Embryonic facial prominence (tissue), 1 donor: ENCODE data around the gene PYGO2.

ENCODE experiments used
- DNase-seq: peaks from one replicate; pipeline ENCODE4 v3.0.0-alpha.2; 2016; ENCODE audit errors: extremely low spot score

The PYGO2 gene

GRCh38 chr1:154961207-154962155, at the start of gene PYGO2:
Gene PYGO2 (minus strand): TSS chr1:154961782. CDS start chr1:154961576, 206 bp downstream.
- DNase-seq = no peak

- DNase-seq = no peak
These were observed 49.4 kb upstream of the PYGO2 start for GRCh38 chr1:155011004-155011416.

DNA sequence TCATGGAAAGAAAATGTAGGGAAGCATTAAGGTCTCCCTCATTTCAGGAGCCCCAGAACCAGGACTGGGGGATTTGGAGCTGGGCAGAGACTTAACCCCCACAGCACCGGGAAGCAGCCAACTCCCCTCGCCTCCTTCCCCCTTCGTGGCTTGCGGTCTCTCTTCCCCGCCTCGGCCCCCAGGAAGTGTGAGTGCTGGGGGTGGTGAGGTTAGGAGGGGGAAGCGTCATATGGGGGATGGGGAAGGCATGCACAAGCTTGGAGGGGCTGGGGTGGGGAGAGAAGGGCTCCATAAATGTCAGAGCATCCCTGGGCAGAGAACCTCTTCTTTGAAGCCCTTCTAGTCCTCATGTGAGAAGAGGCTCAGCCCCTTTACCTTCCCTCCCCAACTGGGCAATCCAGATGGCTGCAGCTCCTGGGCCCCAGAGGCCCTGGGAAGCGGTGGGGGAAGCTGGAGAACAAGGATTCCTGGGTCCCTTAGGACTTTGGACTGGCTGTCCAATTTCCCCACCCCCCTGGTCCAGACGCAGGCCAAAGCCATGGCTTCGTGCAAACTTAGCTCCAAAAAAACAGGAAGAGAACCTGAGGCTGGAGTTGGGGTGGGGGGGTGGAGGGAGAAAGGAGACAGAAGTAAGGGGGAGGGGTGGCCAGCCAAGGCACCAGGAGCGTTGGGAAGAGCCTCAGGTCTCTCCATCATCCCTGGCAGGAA, 48.8 kb upstream of the PYGO2 start:
- no peak for DNase-seq

DNA sequence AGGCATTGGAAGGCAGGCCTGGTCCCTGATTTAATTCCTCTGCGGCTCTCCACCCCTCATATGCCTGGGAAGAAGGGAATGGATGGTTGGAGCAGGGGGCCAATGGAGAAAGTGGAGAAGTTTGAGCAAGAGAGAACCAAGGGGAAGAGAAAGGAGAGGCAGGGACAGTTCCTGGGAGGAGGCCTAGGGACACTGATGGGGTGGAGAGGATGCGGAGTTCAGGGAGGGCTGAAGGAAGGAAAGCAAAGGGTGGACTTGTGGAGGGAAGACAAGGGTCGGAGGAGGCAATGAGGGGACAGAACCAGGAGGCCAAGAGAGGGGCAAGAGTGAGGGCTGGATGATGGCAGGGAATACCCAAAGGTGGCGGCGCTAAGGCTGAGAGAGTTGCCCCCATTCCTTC, 48.2 kb upstream of the PYGO2 start:
- no peak for DNase-seq

DNA sequence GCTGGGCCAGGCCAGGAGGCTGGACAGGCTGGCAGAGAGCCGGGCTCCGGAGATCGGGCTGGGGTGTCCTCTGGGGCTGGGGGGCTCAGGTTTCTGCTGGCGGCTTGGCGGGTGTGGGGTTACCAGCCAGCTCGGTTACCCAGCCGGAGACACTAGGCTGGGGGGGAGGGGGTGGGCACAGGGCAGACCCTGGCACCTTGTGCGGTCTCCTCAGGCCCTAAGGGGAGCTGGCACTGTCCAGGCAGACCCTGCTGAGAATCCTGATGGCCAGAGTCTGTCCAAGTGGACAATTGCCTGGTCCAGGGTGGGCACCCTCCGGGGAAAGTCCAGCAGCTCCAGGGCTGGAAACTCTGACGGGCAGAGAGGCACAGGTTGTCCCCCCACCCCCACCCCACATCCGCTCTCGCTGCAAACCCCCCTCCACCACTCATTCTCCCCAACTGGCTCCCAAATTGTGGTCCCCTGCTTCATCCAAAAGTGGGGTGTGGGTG, 47.7 kb upstream of the PYGO2 start:
- no peak for DNase-seq

GRCh38 chr1:155008015-155008941, 46.7 kb upstream of the PYGO2 start:
- DNase-seq = no peak

DNA sequence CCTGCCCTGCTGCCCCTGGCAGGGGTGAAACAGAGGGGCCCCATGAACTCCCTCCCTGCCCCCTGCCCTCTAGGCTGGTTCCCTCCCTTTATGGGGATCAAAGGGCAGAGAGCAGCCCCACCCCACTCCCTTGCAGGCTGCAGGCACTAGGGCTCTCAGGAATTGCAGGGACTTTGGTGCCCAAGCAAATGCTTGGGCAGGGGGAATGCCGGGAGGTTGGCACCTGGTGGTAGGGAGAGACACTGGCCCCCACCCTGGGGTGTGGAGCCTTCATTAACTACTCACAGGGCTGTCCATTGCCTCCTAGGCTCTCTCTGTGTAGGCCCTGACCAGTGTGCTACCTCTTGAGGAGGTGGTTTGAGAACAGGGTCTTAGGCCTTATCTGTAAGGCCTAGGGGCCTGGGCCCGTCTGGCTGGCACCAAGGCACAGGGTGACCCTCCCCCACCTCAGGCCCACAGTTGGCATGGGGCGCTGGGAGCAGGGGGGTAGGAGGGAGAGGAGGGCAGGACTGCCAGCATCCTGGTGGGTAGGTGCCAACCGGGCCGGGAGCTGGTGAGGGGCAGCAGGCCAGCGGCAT, 45.8 kb upstream of the PYGO2 start:
- DNase-seq = no peak

GRCh38 chr1:155006601-155007101, 45.1 kb upstream of the PYGO2 start:
- no peak for DNase-seq

DNA sequence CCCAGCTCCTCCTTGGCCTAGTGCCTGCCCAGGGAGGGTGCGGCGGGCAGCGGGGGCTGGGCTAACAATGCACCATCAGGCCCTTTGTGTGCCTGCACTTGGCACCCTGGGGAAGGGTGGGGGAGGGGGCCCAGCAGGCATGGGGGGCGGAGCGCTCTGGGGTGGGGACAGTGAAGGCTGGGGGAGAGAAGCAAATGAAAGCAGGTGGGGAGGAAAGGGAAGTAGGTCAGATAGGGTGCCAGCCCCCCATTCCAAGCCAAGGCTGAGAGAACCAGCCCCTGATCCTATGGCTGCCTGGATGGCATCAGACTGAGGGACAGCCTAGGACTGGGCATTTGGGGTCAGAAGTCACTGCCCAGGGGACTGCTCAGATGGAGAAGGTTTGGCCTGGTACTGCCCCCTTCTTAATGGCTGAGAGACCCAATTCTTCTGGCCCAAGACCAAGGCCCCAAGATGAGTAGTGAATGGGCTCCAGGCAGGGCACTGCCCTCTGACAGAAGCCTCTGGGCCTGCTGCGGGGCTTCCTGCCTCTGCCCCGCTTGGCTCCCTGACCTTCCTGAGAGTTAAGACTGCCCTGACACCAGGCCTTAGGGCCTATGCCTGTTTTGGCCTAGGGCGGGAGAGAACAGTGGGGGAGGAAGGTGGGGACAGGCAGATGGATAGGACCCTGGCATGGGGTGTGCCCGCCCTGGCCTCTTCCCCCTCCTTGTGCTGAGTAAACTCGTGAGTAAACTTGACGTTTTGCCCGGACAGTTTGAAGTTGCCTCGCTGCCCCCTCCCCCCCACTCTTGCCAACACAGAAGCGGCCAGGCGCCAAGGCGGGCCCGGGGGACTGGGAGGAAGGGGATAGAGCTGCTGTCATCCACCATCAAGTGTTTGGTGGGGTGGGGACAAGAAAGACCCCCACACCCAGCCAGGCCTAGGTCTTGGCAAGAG, 43.8 kb upstream of the PYGO2 start:
- DNase-seq = no peak

GRCh38 chr1:155004352-155005075, 42.9 kb upstream of the PYGO2 start:
- DNase-seq = no peak

DNA sequence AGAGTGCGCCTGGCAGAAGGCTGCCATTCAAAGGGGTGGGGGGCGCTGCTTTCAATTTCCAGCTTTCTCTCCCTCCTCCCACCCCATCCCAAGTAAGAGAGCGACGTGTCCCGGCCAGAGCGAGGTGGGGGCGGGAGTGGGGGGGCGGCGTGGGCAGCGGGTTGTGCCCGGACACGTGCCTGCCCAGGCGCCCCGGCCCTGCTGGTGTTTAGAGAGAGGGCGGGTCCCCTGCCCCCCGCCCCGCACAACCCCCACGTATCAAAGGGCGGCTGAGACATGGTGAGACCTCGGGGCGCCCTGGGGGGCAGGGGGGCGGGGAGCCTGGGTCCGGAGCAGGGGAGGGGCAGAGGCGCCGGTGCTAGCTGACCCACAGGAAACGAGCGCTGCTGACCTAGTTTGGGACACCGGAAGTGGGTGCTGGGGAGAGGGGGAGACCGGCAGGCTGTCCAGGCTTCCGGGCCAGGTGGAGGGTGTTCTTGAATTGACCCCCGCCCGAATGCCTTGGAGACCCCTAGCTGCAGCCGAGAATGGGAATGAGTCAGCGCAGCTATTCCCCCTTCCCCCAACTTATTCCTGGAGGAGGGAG, 42.3 kb upstream of the PYGO2 start:
- no peak for DNase-seq

- no peak for DNase-seq
These were observed 41.7 kb upstream of the PYGO2 start for GRCh38 chr1:155003227-155003765.

DNA sequence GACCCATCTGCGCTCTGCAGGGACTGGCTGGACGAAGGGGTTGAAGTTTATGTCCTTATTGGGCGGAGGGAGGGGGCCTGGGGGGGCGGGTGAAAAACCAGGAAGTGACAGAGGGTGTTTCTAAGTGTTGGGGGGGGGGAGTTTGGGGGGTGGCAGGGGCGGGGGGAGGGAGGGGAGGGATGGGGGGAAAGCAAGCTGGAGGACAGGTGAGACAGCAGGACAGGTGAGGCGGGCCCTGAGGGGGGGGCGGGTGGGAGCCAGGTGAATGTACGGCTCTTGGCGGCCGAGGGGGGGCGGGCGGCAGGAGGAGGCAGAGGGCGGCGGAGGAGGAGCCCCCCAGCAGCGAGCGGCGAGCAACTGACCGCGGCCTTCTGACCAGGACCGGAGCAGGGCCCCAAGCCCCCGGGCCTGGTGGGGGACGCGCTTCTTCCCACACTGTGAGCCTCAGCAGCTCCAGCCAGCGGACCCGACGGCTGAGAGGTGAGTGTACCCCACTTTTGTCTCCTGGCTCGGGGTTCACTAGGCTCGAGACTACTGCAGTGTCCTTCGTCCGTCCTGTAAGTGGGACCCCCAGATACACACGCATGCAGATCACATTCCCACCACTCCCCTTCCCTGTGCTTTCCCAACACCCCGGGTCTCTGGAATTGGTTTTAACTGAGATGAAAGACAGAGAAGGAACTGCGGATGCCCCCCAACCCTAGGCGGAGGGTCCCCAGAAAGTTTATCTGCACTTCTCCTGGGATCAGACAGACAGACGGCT, 41.1 kb upstream of the PYGO2 start, which contains the start of gene ZBTB7B:
Gene ZBTB7B (plus strand): TSS at position 339 of the 763 bp plus-strand sequence. CDS start 11,859 bp downstream, outside the sequence.
- no peak for DNase-seq

DNA sequence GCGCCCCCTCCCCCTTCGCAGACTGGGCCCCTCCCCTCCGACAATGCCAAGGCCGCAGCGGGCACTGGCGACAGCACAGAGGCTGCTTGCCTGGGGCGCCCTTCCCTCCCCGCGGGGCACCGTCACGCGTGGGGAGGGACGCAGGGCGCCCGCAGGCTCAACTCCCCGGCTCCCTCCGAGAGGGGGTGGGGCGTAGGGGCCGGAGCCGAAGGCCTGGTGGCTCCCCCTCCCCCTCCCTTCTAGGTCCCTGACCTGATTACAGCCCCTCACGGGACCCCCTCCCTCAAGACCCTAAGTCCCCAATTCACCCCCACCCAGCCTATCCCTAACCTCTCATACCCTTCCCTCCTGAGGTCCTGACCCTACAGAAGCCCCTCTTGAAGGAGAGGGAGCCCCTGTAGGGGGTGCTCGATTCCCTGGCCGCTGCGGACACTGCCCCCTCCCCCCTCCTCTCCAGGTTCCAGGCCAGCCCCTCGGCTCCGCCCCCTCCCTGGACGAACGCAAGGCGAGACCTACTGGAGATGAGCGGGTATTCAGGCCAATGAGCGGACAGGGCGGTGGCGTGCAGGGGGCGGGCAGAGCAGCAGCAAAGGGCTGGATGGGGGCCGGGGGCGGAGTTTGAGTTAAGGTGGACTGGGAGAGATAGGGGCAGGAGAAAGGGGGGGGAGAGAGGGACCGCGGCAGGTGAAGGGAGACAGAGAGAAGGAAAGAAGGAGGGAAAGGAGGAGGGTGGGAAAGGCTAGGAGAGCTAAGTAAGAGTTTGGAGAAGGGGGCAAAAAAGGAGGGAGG, 40.3 kb upstream of the PYGO2 start:
- DNase-seq = peak; percentile 97

DNA sequence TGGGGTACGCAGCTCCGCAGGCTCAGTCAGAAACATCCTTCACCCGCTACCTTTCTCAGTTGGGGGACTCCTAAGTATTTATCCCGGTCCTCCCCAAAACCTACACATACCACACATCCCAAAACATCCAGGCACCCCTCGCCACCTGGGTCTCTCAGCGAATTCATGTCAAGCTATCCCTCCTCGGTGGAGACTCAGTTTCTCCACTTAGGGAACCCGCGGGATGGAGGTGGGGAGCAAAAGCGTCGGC, 39.8 kb upstream of the PYGO2 start:
- no peak for DNase-seq

DNA sequence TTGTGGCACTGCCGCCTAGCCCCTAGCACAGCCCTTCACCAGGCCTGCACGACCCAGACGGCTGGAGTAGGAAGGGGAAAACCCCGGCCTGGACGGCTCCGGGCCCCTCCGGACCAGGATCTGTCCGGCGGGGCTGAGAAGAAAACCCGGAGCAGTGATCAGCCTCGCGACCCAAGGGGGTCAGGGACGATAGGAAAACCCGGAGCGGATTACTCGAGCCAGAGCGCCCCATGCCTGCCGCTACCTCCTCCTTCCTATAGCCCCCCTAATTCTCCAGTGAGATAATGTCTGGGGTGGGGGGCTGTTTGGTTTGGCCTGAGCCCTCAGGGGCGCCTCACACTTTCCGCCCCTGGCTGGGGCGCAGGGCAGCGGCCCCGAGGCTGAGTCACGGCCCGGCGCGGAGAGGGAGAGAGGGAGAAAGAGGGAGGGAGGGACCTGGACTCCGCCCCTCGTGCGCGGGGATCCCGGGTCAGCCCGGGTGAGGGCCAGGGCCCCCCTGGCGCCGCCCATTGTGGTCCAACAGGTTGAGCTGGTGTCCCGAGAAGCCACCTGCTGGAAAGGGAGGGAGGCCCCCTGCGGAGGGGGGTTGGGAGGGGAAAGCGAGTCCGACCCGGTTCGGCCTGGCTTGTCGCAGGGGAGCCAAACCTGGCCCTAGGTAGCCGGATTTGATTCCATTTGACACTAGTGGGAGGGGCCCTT, 39.3 kb upstream of the PYGO2 start:
- DNase-seq = peak; percentile 50

DNA sequence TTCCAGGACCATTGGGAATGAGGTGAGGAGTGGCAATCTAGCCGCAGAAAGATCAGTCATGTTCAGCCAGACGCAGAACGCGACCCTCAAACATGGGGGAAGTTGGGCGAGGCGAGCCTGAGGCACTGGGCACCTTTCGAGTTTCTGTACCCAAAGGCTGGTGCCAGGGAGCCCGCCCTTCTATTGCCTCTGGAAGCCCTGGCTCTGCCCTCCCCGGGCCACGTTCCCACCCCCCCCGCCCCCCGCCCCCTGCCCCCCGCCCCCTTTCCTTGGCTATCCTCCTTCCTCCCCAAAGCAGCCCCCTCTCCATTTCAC, 38.8 kb upstream of the PYGO2 start:
- no peak for DNase-seq
